GM08714 (cell line): Measurements from ENCODE around the gene SMAD4.
"Not testable (repeated sequence)": the region's sequence is repeated elsewhere in the genome, so short reads cannot be mapped to it uniquely, and the experiment has no call there.

ENCODE experiments used
- H3K4me3 ChIP-seq: fragments of 200-500 bp; sonication (Bioruptor generic); 2 replicates; pipeline ENCODE4 v1.5.1; 2014; ENCODE audit warnings: mild to moderate bottlenecking, low read length, inconsistent platforms
- ZNF274 ChIP-seq: IDR thresholded peaks from 2 replicates; pipeline ENCODE4 v1.6.1; 2012; ENCODE audit warnings: mild to moderate bottlenecking, low read depth, low read length

SMAD4 gene

DNA sequence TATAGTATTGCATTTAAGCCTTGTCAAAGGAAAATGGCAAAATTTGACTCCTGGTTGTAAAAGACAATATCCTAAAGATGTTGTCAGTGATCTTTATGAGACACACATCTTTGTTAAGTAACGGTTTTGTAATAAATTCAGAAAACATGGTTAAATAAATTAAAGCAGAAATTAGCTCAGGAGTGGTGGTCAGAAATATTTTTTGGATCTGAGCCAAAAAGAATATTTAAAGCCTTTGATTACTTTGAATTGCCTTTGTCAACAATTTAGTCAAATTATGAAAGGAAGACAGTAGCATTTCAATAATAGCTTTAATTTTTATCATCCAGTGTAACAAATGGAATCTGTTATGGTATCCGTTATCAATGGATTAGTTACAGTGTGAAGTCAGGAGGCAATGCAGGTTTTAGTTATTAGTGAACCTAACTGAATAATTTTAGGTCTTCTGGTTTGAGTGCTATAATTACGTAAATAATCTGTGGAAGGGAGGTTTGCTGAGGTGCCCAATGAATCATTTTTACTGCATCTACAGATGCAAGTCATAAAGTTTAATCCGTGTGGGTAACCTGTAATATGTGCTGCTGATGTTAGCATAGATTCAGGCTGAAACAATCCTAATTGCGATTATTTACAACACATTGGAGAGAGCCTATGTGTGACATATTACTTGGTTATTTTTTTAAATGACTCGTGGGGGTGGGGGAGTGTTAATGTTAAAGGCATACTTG is 42.7 kb downstream of the SMAD4 start:
- H3K4me3 ChIP-seq: no peak overlapping the region
- no peak for TF ChIP-seq ZNF274

GRCh38 chr18:51074605-51075004 is 44.6 kb downstream of the SMAD4 start:
- H3K4me3 ChIP-seq: no peak overlapping the region
- no peak for TF ChIP-seq ZNF274

DNA sequence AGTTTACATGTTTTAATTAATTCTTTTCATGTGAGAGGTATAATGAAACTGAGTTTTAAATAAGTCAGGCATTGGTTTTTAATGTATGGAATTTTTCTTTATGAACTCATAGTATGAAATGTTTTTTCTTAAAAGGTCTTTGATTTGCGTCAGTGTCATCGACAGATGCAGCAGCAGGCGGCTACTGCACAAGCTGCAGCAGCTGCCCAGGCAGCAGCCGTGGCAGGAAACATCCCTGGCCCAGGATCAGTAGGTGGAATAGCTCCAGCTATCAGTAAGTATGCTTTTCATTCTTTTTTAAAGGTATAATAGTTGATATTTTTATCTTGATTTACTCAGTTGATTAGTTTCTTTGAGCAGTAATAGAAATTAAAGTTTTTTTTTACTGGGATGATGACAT is 46.5 kb downstream of the SMAD4 start:
- H3K4me3 ChIP-seq: no peak overlapping the region
- TF ChIP-seq ZNF274: no peak

DNA sequence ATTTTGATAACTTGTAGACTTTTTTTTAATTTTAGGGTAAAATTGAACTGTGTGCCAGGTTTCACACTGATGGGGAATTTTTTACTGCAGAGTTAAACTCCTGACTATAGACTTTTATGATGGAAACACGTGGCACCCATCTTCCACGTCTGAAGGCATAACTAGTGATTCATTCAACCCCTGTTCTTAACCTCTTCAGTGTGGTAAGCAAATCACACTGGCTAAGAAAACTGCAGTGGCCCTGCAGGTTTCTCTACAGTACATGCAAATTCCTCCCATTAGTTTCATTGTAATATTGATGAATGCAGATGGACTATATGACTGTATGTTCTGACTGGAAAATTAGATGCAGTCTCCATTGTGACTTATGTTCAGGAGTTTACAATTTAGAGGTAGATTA is 47.2 kb downstream of the SMAD4 start:
- H3K4me3 ChIP-seq: no peak overlapping the region
- TF ChIP-seq ZNF274: no peak

GRCh38 chr18:51078026-51078425 is 48.0 kb downstream of the SMAD4 start:
- H3K4me3 ChIP-seq: no peak overlapping the region
- no peak for TF ChIP-seq ZNF274

- TF ChIP-seq ZNF274: no peak
- no peak overlapping the region for H3K4me3 ChIP-seq
Observed at GRCh38 chr18:51082571-51083267, 52.7 kb downstream of the SMAD4 start.

DNA sequence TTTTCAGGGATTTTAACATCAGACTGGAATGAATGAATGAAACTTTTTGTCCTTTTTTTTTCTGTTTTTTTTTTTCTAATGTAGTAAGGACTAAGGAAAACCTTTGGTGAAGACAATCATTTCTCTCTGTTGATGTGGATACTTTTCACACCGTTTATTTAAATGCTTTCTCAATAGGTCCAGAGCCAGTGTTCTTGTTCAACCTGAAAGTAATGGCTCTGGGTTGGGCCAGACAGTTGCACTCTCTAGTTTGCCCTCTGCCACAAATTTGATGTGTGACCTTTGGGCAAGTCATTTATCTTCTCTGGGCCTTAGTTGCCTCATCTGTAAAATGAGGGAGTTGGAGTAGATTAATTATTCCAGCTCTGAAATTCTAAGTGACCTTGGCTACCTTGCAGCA is 53.4 kb downstream of the SMAD4 start:
- H3K4me3 ChIP-seq: no peak overlapping the region
- no peak for TF ChIP-seq ZNF274

GRCh38 chr18:51088410-51088809 is 58.4 kb downstream of the SMAD4 start:
- no peak for TF ChIP-seq ZNF274

DNA sequence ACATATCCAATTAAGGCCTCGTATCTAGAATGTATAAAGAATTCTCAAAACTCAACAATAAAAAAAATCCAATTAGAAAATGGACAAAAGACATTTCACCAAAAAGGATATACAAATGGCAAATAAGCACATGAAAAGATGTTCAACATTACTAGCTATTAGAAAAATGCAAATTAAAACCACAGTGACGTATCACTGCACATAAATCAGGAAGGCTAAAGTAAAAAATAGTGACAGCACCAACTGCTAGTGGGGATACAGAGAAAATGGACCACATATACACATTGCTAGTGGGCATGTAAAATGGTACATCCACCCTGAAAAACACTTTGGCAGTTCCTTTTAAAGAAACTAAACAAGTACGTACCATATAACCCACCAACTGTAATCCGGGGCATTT is 59.7 kb downstream of the SMAD4 start:
- H3K4me3 ChIP-seq: no peak overlapping the region
- no peak for TF ChIP-seq ZNF274

More at GRCh38 chr18:51088410-51088809, 58.4 kb downstream of the SMAD4 start:
- no peak overlapping the region for H3K4me3 ChIP-seq

GRCh38 chr18:51091270-51091669 is 61.3 kb downstream of the SMAD4 start:
- H3K4me3 ChIP-seq: no peak overlapping the region
- TF ChIP-seq ZNF274: no peak

DNA sequence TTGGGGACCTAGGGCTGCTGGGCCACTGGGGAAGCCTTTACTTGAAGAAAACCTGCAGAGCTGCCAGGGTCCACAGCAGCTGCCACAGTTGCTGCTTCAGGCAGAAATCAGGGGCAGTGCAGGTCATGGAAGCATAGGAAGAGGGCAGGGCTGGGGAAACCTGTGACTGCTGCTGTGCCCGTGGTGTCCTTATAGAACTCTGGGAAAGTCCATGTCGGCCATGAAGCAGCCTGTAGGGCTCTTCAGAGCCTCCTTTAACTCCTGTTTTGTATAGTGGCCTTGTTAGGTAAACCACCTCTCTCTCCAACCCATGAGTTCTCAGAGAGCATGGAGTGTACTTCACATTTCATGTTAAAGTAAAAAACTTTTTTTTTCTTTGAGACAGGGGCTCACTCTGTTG is 62.1 kb downstream of the SMAD4 start:
- TF ChIP-seq ZNF274: no peak
- H3K4me3 ChIP-seq: no peak overlapping the region

DNA sequence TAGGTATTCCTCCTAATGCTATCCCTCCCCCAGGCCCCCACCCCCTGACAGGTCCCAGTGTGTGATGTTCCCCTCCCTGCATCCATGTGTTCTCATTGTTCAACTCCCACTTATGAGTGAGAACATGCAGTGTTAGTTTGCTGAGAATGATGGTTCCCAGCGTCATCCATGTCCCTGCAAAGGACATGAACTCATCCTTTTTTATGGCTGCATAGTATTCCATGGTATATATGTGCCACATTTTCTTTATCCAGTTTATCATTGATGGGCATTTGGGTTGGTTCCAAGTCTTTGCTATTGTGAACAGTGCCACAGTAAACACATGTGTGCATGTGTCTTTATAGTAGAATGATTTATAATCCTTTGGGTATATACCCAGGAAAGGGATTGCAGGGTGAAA is 63.0 kb downstream of the SMAD4 start:
- H3K4me3 ChIP-seq: not testable (repeated sequence)

- no peak for TF ChIP-seq ZNF274
- no peak overlapping the region for H3K4me3 ChIP-seq
Observed at GRCh38 chr18:51097021-51097822, 67.2 kb downstream of the SMAD4 start.

GRCh38 chr18:51098082-51098481 is 68.1 kb downstream of the SMAD4 start:
- no peak for TF ChIP-seq ZNF274
- no peak overlapping the region for H3K4me3 ChIP-seq

GRCh38 chr18:51098513-51098912 is 68.5 kb downstream of the SMAD4 start:
- no peak overlapping the region for H3K4me3 ChIP-seq
- TF ChIP-seq ZNF274: no peak
